Sigmoid colon (tissue), 7 donors: ENCODE data around the gene KRT27. TPM values are rescaled to one million over a fixed set of nuclear protein-coding genes. Genes with fewer than 3 reads are reported as not detected.

ENCODE experiments used
- DNase-seq: peaks from one replicate; pipeline ENCODE4 v3.0.0-alpha.2; 2019
- H3K27ac ChIP-seq, 4 donors: fragments of 200-600 bp; sonication (generic); one replicate each; pipeline ENCODE4 v1.5.1; 2016 to 2019; ENCODE audit warnings: mild to moderate bottlenecking in 1 of 4
- H3K27me3 ChIP-seq, 3 donors: fragments of 200-600 bp; sonication (generic); one replicate each; pipeline ENCODE4 v1.5.1; 2019; ENCODE audit warnings: mild to moderate bottlenecking in 1 of 3
- H3K36me3 ChIP-seq, 4 donors: fragments of 200-600 bp; sonication (generic); one replicate each; pipeline ENCODE4 v1.5.1; 2016 to 2019
- H3K4me1 ChIP-seq, 4 donors: fragments of 200-600 bp; sonication (generic); one replicate each; pipeline ENCODE4 v1.5.1; 2017 to 2019
- H3K4me3 ChIP-seq, 4 donors: fragments of 200-600 bp; sonication (generic); one replicate each; pipeline ENCODE4 v1.5.1; 2017 to 2019; ENCODE audit warnings: mild to moderate bottlenecking in 2 of 4, moderate library complexity in 1 of 4
- H3K9me3 ChIP-seq, 4 donors: fragments of 200-600 bp in 3 of 4; sonication (generic) in 3 of 4; one replicate each; pipeline versions ENCODE4 v1.5.1 to v1.6.1; 2013 to 2019
- CTCF ChIP-seq, 4 experiments: fragments of 450-650 bp in 3 of 4; fragments of 200-600 bp in 1 of 4; IDR thresholded peaks; one replicate each; pipeline ENCODE4 v1.5.1; 2016 to 2019; ENCODE audit warnings: antibody characterized with exemption in 4 of 4, mild to moderate bottlenecking in 3 of 4, moderate library complexity in 2 of 4
- EP300 ChIP-seq, 4 donors: sonication (generic); formaldehyde crosslinking; IDR thresholded peaks; one replicate each; pipeline ENCODE4 v1.6.1; 2017; ENCODE audit warnings: antibody characterized with exemption in 4 of 4
- POLR2A ChIP-seq, 2 donors: fragments of 450-650 bp; IDR thresholded peaks; one replicate each; pipeline ENCODE4 v1.6.1; 2016; ENCODE audit warnings: antibody characterized with exemption in 2 of 2, mild to moderate bottlenecking in 2 of 2, moderate library complexity in 2 of 2
- POLR2AphosphoS5 ChIP-seq, 4 donors: sonication (generic); formaldehyde crosslinking; IDR thresholded peaks; one replicate each; pipeline ENCODE4 v1.6.1; 2017; ENCODE audit warnings: antibody characterized with exemption in 4 of 4
- WGBS, 2 donors: extraction: QIAGEN DNeasy Blood & Tissue Kit; methylation state at CpG; one replicate each; pipeline ENCODE4 v1.1.7; 2013; 5-methylcytosine and 5-hydroxymethylcytosine counted together
- intact Hi-C: fragments of 100-400 bp; cut with DNase I; formaldehyde crosslinking; loops from one replicate; pipeline ENCODE4 v1.15.1; 2023
- polyA plus RNA-seq, 3 donors: library from polyadenylated mRNA; stranded (reverse); fragments of 200-250 nt; gene quantifications; one replicate each; pipeline ENCODE4 v1.2.3, GENCODE V29; 2013
- total RNA-seq, 4 donors: library from RNA; depleted of rRNA; stranded (reverse); fragments of >200 nt; gene quantifications; one replicate each; pipeline ENCODE4 v1.1.0, GENCODE V29; 2016
- donor health status: healthy with polysubstance abuse.
- donor health status: Bipolar disorder and iron deficiency.
- donor health status: healthy.

The KRT27 gene
- total and polyA plus RNA-seq, 7 donors: 0.07 to 0.55 TPM; not detected in 5

DNA sequence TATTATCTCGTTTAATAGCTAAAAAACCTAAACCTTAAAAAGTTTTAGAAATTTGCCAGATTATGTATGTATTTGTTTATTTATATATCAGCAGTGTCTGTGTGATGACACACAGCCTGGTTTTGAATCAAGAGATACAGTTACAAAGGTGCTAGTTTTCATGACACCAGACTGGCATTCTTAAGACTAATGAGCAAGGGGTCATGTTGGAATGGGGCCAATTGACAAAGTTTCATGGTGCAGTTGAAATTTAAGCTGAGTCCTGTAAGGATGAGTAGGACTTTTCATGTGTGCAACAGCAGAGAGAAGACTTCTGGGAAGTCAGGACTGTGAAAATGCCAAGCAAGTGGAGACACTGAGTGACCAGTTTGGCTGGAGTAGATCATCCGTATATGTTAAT is 43.2 kb upstream of the KRT27 start:
- H3K4me1 ChIP-seq: no peaks in the 10 kb centered on the region
- 89 to 94% methylated on average over 2 of the region's 2 CpGs for whole genome bisulfite sequencing, 2 donors
- H3K4me3 ChIP-seq: no peak overlapping the region
- DNase-seq: no peak
- intact Hi-C loops: no loop called here
- H3K9me3 ChIP-seq: no peaks in the 10 kb centered on the region
- TF ChIP-seq POLR2AphosphoS5 (IDR thresholded peaks at IDR 0.05) (no peak), POLR2A (IDR thresholded peaks at IDR 0.05) (no peak), EP300 (IDR thresholded peaks at IDR 0.05) (no peak), CTCF (IDR thresholded peaks at IDR 0.05) (no peak)
- no peaks in the 10 kb centered on the region for H3K36me3 ChIP-seq
- no peak overlapping the region for H3K27ac ChIP-seq
- H3K27me3 ChIP-seq: no peaks in the 10 kb centered on the region

- no peak for DNase-seq
- intact Hi-C loops: no loop called here
- Histone ChIP-seq H3K36me3 (no peaks in the 10 kb centered on the region), H3K27me3 (no peaks in the 10 kb centered on the region), H3K27ac (no peak overlapping the region), H3K4me3 (no peak overlapping the region), H3K9me3 (no peaks in the 10 kb centered on the region), H3K4me1 (peaks cover 0 to 7% (median 0%) of the 10 kb centered on the region in 4 donors)
- 95 to 100% methylated on average over 1 of the region's 1 CpG for WGBS, 2 donors
- TF ChIP-seq POLR2AphosphoS5 (IDR thresholded peaks at IDR 0.05) (no peak), EP300 (IDR thresholded peaks at IDR 0.05) (no peak), CTCF (IDR thresholded peaks at IDR 0.05) (no peak), POLR2A (IDR thresholded peaks at IDR 0.05) (no peak)
Observed at GRCh38 chr17:40824015-40824832, 41.9 kb upstream of the KRT27 start.

GRCh38 chr17:40822132-40822812 is 39.9 kb upstream of the KRT27 start, which contains the start of gene KRT10:
Gene KRT10, minus strand, starts transcription at chr17:40822614. Its CDS starts 29 bp downstream, at chr17:40822585.
- Histone ChIP-seq H3K27me3 (no peaks in the 10 kb centered on the region), H3K4me3 (no peak within 1 kb of the TSS), H3K9me3 (no peaks in the 10 kb centered on the region), H3K27ac (no peak within 1 kb of the TSS), H3K36me3 (peaks cover 0 to 7% (median 0%) of the 10 kb centered on the region in 4 donors), H3K4me1 (peaks cover 0 to 15% (median 0%) of the 10 kb centered on the region in 4 donors)
- WGBS, 2 donors: 79 to 88% methylated on average over 7 of the region's 7 CpGs
- intact Hi-C loops: no loop called here
- TF ChIP-seq EP300 (IDR thresholded peaks at IDR 0.05) (no peak), CTCF (IDR thresholded peaks at IDR 0.05) (no peak), POLR2AphosphoS5 (IDR thresholded peaks at IDR 0.05) (no peak), POLR2A (IDR thresholded peaks at IDR 0.05) (no peak)
- DNase-seq: no peak

DNA sequence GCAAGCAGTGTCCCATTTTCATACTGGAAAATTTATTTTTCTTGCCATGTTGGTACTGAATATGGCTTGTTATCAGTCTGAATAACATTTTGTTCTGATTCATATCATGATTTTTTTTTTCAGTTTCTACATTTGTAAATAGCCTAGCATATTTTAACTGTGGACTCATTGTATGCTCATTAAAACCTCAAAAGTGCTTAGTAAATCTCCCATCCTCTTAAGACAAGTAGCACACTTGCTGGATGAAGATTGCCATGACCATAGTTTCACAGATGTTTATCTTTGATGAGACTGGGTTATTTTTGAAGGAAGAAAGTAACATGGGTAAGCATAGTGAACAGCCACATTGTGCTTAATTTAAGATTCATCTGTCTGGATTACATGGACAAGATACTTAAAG is 39.2 kb upstream of the KRT27 start:
- Histone ChIP-seq H3K27ac (no peak overlapping the region), H3K9me3 (no peaks in the 10 kb centered on the region), H3K36me3 (peaks cover 0 to 11% (median 0%) of the 10 kb centered on the region in 4 donors), H3K4me3 (no peak overlapping the region), H3K27me3 (no peaks in the 10 kb centered on the region), H3K4me1 (peaks cover 0 to 15% (median 0%) of the 10 kb centered on the region in 4 donors)
- TF ChIP-seq POLR2A (IDR thresholded peaks at IDR 0.05) (no peak), CTCF (IDR thresholded peaks at IDR 0.05) (no peak), EP300 (IDR thresholded peaks at IDR 0.05) (no peak), POLR2AphosphoS5 (IDR thresholded peaks at IDR 0.05) (no peak)
- intact Hi-C loops: no loop called here
- DNase-seq: no peak
